ENCODE data around the gene ATP13A1. TPM values are rescaled to one million over a fixed set of nuclear protein-coding genes. Genes with fewer than 3 reads are reported as not detected.

Gene ATP13A1
- total and polyA plus RNA-seq, 2 of the 8 experiments (the other 6 are each of a cell fraction or from before 2014, with no cell fraction given): 33.0 to 64.2 TPM

DNA sequence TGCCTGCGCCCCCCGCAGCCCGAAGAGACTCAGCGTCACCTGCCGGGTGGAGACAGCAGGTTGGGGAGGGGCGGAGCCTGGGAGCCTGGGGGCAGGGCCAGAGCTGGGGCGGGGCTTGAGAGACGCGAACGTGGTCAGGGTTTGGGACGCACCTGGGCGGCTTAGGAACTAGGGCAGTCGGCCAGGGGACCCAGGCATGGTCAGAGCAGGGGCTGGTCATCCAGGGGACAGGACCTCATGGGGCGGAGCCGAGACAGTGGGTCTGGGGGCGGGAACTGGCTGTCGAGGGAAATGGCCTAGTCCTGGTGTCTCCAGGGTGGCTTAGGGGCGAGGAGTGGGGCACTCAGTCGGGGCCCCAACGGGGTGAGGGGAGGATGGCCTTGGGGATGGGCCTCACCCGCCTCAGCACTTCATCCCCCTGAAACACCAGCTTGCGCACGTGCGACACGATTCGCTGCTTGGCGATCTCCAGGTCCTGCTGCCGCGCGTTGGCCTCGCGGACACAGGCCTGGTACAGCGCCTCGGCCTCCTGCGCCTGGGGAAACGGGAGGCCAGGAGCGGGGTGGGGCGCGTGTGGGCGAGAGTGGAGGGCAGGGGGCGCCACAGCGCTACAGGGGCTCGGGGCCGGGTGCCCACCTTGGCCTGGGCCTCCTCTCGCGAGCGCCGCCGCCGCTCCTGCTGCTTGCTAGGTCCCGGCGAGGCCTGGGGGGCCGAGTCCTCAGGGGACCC lies 25.8 kb downstream of the ATP13A1 start (continued):
- peak in 1 of 2 experiments; percentile 48; a peak in 3 of 4 replicates for TF ChIP-seq RAD21 (IDR thresholded peaks at IDR 0.05 in 1 of 2, conservative IDR thresholded peaks at IDR 0.05 in 1 of 2; ENCODE audit: low read depth in 2 of 2, low read length in 2 of 2)
- no peak for TF ChIP-seq CBX8 (IDR thresholded peaks at IDR 0.05; ENCODE audit: borderline replicate concordance, low read depth, low read length)
- TF ChIP-seq, protein P1, sequence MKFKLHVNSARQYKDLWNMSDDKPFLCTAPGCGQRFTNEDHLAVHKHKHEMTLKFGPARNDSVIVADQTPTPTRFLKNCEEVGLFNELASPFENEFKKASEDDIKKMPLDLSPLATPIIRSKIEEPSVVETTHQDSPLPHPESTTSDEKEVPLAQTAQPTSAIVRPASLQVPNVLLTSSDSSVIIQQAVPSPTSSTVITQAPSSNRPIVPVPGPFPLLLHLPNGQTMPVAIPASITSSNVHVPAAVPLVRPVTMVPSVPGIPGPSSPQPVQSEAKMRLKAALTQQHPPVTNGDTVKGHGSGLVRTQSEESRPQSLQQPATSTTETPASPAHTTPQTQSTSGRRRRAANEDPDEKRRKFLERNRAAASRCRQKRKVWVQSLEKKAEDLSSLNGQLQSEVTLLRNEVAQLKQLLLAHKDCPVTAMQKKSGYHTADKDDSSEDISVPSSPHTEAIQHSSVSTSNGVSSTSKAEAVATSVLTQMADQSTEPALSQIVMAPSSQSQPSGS (IDR thresholded peaks at IDR 0.05; ENCODE audit: low read length): no peak
- no peak for TF ChIP-seq FOSL1 (IDR thresholded peaks at IDR 0.05; ENCODE audit: insufficient read depth, low read depth, low read length)
- TF ChIP-seq SAP30 (IDR thresholded peaks at IDR 0.05; ENCODE audit: insufficient read depth, insufficient replicate concordance, low read length): no peak
- peak; percentile 10 for TF ChIP-seq ASH2L (IDR thresholded peaks at IDR 0.05; ENCODE audit: low read length)
- no peak for TF ChIP-seq HDAC2 (IDR thresholded peaks at IDR 0.05; ENCODE audit: borderline replicate concordance in 1 of 2, low read depth in 2 of 2, low read length in 2 of 2)
- no peak for TF ChIP-seq RFX5 (IDR thresholded peaks at IDR 0.05; ENCODE audit: borderline replicate concordance, low read depth, low read length)
- no peak for TF ChIP-seq SIX5 (IDR thresholded peaks at IDR 0.05; ENCODE audit: low read depth, low read length)
- TF ChIP-seq, protein P2, sequence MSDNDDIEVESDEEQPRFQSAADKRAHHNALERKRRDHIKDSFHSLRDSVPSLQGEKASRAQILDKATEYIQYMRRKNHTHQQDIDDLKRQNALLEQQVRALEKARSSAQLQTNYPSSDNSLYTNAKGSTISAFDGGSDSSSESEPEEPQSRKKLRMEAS (IDR thresholded peaks at IDR 0.05): no peak
- no peak for TF ChIP-seq EGR1 (IDR thresholded peaks at IDR 0.05; ENCODE audit: borderline replicate concordance, low read depth, low read length)
- TF ChIP-seq CREB1 (IDR thresholded peaks at IDR 0.05): 0 out of 2 replicates have a peak, but pooled peaks have one; percentile 7
- TF ChIP-seq CEBPB (IDR thresholded peaks at IDR 0.05; ENCODE audit: low read depth, low read length): no peak
- TF ChIP-seq SUZ12 (IDR thresholded peaks at IDR 0.05; ENCODE audit: low read length): no peak
- TF ChIP-seq SP2 (IDR thresholded peaks at IDR 0.05; ENCODE audit: low read length): no peak
- no peak for TF ChIP-seq JUN (IDR thresholded peaks at IDR 0.05; ENCODE audit: low read depth, low read length)
- TF ChIP-seq KDM1A (IDR thresholded peaks at IDR 0.05; ENCODE audit: borderline replicate concordance, low read length): no peak
- no peak for TF ChIP-seq HDAC6 (IDR thresholded peaks at IDR 0.05; ENCODE audit: low read depth, low read length)
- TF ChIP-seq BACH1 (IDR thresholded peaks at IDR 0.05; ENCODE audit: low read length): no peak
- no peak for TF ChIP-seq RNF2 (IDR thresholded peaks at IDR 0.05; ENCODE audit: borderline replicate concordance, low read depth, low read length, missing control alignments, poor library complexity, severe bottlenecking)
